ENCODE results near the gene AP1M1. TPM values are rescaled to one million over a fixed set of nuclear protein-coding genes. Genes with fewer than 3 reads are reported as not detected.

The AP1M1 gene
- total RNA-seq, 1 experiment from 2014 or later: 88.7 TPM

DNA sequence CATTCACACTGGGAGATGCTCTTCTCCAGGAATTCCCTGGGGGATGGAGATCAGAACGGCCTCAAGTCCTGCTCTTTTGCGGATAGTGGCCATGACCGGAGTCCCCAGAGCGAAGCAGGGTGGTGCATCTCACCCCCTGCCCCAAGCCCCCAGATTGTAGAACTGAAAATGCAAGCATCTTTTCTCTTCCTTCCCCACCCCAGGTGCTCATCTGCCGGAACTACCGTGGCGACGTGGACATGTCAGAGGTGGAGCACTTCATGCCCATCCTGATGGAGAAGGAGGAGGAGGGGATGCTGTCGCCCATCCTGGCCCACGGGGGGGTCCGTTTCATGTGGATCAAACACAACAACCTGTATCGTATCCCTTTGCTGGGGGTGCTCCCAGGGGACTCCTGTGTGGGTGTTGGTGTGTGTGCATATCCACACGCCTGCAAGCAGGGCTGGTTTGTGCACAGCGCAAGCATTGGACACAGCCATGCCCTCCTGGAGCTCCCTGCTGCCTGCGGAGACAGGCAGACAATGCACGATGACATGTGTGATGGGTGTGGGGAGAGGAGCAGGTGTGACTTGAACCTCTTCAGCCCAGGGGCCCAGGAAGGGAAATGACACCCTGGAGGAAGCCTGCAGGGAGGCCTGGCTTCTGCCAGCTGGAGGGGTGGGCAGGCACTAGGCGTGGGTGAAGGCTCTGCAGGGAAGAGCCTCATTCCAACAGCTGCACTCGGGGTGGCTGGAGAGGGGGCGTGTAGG is 5.7 kb downstream of the AP1M1 start:
- Histone ChIP-seq H3K4me3 (ENCODE audit: low read depth in 2 of 2, low read length in 2 of 2) (no peak overlapping the region), H3K27me3 (ENCODE audit: control insufficient read depth, insufficient read depth, low read length) (no peaks in the 10 kb centered on the region), H3K27ac (ENCODE audit: low read length) (no peak overlapping the region), H3K9me3 (ENCODE audit: control insufficient read depth, insufficient read depth, low read depth, low read length) (no peaks in the 10 kb centered on the region), H3K4me1 (ENCODE audit: control insufficient read depth, insufficient read depth, low read length) (peaks cover 5% of the 10 kb centered on the region; the same call in 1 of the 2 replicates), H3K36me3 (ENCODE audit: control insufficient read depth, insufficient read depth, low read length) (no peaks in the 10 kb centered on the region)
- POLR2A ChIA-PET: no interaction called here
- in situ Hi-C loops (cut with HindIII; ENCODE audit: low pct_unique_long_range_greater_than_20kb, low sequenced_read_pairs) (no loop called here), intact Hi-C loops (cut with micrococcal nuclease; ENCODE audit: unreplicated experiment) (no loop called here)
- no peak for ATAC-seq
- TF ChIP-seq, protein P1, sequence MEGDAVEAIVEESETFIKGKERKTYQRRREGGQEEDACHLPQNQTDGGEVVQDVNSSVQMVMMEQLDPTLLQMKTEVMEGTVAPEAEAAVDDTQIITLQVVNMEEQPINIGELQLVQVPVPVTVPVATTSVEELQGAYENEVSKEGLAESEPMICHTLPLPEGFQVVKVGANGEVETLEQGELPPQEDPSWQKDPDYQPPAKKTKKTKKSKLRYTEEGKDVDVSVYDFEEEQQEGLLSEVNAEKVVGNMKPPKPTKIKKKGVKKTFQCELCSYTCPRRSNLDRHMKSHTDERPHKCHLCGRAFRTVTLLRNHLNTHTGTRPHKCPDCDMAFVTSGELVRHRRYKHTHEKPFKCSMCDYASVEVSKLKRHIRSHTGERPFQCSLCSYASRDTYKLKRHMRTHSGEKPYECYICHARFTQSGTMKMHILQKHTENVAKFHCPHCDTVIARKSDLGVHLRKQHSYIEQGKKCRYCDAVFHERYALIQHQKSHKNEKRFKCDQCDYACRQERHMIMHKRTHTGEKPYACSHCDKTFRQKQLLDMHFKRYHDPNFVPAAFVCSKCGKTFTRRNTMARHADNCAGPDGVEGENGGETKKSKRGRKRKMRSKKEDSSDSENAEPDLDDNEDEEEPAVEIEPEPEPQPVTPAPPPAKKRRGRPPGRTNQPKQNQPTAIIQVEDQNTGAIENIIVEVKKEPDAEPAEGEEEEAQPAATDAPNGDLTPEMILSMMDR (IDR thresholded peaks at IDR 0.05): no peak
- TF ChIP-seq, protein P2, sequence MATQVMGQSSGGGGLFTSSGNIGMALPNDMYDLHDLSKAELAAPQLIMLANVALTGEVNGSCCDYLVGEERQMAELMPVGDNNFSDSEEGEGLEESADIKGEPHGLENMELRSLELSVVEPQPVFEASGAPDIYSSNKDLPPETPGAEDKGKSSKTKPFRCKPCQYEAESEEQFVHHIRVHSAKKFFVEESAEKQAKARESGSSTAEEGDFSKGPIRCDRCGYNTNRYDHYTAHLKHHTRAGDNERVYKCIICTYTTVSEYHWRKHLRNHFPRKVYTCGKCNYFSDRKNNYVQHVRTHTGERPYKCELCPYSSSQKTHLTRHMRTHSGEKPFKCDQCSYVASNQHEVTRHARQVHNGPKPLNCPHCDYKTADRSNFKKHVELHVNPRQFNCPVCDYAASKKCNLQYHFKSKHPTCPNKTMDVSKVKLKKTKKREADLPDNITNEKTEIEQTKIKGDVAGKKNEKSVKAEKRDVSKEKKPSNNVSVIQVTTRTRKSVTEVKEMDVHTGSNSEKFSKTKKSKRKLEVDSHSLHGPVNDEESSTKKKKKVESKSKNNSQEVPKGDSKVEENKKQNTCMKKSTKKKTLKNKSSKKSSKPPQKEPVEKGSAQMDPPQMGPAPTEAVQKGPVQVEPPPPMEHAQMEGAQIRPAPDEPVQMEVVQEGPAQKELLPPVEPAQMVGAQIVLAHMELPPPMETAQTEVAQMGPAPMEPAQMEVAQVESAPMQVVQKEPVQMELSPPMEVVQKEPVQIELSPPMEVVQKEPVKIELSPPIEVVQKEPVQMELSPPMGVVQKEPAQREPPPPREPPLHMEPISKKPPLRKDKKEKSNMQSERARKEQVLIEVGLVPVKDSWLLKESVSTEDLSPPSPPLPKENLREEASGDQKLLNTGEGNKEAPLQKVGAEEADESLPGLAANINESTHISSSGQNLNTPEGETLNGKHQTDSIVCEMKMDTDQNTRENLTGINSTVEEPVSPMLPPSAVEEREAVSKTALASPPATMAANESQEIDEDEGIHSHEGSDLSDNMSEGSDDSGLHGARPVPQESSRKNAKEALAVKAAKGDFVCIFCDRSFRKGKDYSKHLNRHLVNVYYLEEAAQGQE (IDR thresholded peaks at IDR 0.05; ENCODE audit: insufficient read depth in 1 of 2, low read depth in 2 of 2, low read length in 1 of 2): no peak
- no peak for TF ChIP-seq SIN3A (IDR thresholded peaks at IDR 0.05; ENCODE audit: borderline replicate concordance, insufficient read depth, low read depth, low read length)
- TF ChIP-seq POLR2AphosphoS5 (IDR thresholded peaks at IDR 0.05; ENCODE audit: low read depth, low read length): no peak
- TF ChIP-seq TCF7L2 (IDR thresholded peaks at IDR 0.05; ENCODE audit: low read depth, low read length): no peak
- CTCF ChIA-PET: no interaction called here
- DNase-seq (ENCODE audit: low read depth, low spot score): no peak
- BruUV-seq (replicated peaks): no TSS peak

DNA sequence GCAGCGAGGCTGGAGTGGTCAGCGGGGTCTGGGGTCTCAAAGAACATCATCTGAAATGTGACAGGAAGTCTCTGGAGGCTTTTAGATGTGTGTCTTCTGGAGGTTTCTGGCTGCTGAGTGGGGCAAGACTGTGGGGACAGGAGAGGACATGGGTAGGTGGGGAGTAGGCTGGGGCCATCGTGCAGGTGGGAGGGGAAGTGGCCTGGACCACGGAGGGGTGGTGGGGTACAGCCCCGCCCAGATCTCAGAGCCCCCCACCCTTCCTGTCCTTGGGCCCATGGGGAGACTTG is 6.2 kb downstream of the AP1M1 start:
- intact Hi-C loops (cut with micrococcal nuclease; ENCODE audit: unreplicated experiment): no loop called here
- ATAC-seq (no peak), DNase-seq (ENCODE audit: low read depth, low spot score) (no peak)
- Histone ChIP-seq H3K4me1 (ENCODE audit: control insufficient read depth, insufficient read depth, low read length) (peaks cover 4% of the 10 kb centered on the region; the same call in 1 of the 2 replicates), H3K36me3 (ENCODE audit: control insufficient read depth, insufficient read depth, low read length) (no peaks in the 10 kb centered on the region), H3K9me3 (ENCODE audit: control insufficient read depth, insufficient read depth, low read depth, low read length) (no peaks in the 10 kb centered on the region), H3K4me3 (ENCODE audit: low read depth in 2 of 2, low read length in 2 of 2) (no peak overlapping the region), H3K27me3 (ENCODE audit: control insufficient read depth, insufficient read depth, low read length) (no peaks in the 10 kb centered on the region), H3K27ac (ENCODE audit: low read length) (no peak overlapping the region)
- ChIA-PET CTCF (no interaction called here), POLR2A (no interaction called here)
- TF ChIP-seq SIN3A (IDR thresholded peaks at IDR 0.05; ENCODE audit: borderline replicate concordance, insufficient read depth, low read depth, low read length): no peak
- TF ChIP-seq TCF7L2 (IDR thresholded peaks at IDR 0.05; ENCODE audit: low read depth, low read length): no peak
- TF ChIP-seq POLR2AphosphoS5 (IDR thresholded peaks at IDR 0.05; ENCODE audit: low read depth, low read length): no peak
- no TSS peak for BruUV-seq (replicated peaks)
- in situ Hi-C loops (cut with HindIII; ENCODE audit: low pct_unique_long_range_greater_than_20kb, low sequenced_read_pairs): no loop called here

All from Panc1 (cell line).